Ovary (tissue), 9 donors: Measurements from ENCODE around the gene FAM171A1. TPM values are rescaled to one million over a fixed set of nuclear protein-coding genes. Genes with fewer than 3 reads are reported as not detected.
"Not testable (repeated sequence)": the region's sequence is repeated elsewhere in the genome, so short reads cannot be mapped to it uniquely, and the experiment has no call there.

Experiments
- DNase-seq, 5 donors: peaks; one replicate each; pipeline ENCODE4 v3.0.0-alpha.2; 2019 to 2020
- H3K27ac ChIP-seq, 2 donors: fragments of 200-600 bp; one replicate each; pipeline versions ENCODE4 v1.5.1 to v1.8.0; 2019 to 2022
- H3K27me3 ChIP-seq: fragments of 200-600 bp; one replicate; pipeline ENCODE4 v1.8.0; 2022
- H3K36me3 ChIP-seq: fragments of 200-600 bp; sonication (generic); one replicate; pipeline ENCODE4 v1.5.1; 2019
- H3K4me1 ChIP-seq: one replicate; pipeline ENCODE4 v1.8.1; 2013; ENCODE audit warnings: mild to moderate bottlenecking, moderate library complexity; ENCODE audit not compliant: insufficient read depth
- H3K4me3 ChIP-seq: fragments of 200-600 bp; sonication (generic); one replicate; pipeline ENCODE4 v1.5.1; 2017
- H3K9me3 ChIP-seq, 2 donors: fragments of 200-600 bp in 1 of 2; sonication (generic) in 1 of 2; one replicate each; pipeline versions ENCODE4 v1.5.1 to v1.8.1; 2013 to 2019; ENCODE audit warnings: mild to moderate bottlenecking in 1 of 2, moderate library complexity in 1 of 2
- EP300 ChIP-seq: sonication (generic); formaldehyde crosslinking; IDR thresholded peaks from one replicate; pipeline ENCODE4 v1.6.1; 2017; ENCODE audit warnings: antibody characterized with exemption
- POLR2A ChIP-seq: fragments of 450-650 bp; IDR thresholded peaks from one replicate; pipeline ENCODE4 v1.6.1; 2017; ENCODE audit warnings: antibody characterized with exemption, mild to moderate bottlenecking, moderate library complexity
- WGBS, 3 donors: extraction: QIAGEN DNeasy Blood & Tissue Kit in 1 of 3; methylation state at CpG; one replicate each; pipeline versions ENCODE4 v1.1.5 to v1.1.7; 2013 to 2017; 5-methylcytosine and 5-hydroxymethylcytosine counted together
- intact Hi-C, 4 donors: fragments of 100-400 bp; cut with DNase I; formaldehyde crosslinking; loops; one replicate each; pipeline versions ENCODE4 v1.11.0 to v1.15.1; 2022 to 2023
- polyA plus RNA-seq, 2 donors: library from polyadenylated mRNA; stranded (reverse); fragments of 200-250 nt in 1 of 2; fragments of 350-450 nt in 1 of 2; fragmentation: Illumina TruSeq in 1 of 2; extraction: RNeasy Lipid Tissue Mini Kit (QIAGEN cat#74804) in 1 of 2; gene quantifications; one replicate each; pipeline ENCODE4 v1.2.3, GENCODE V29; 2013 to 2014
- total RNA-seq, 7 donors: library from RNA; depleted of rRNA in 2 of 7; stranded (reverse); fragments of >200 nt in 2 of 7; fragmentation: NEBNext Ultra II Directional in 3 of 7; extraction: Animal tissue kit (Norgen Biotek cat#: 25700) in 3 of 7; gene quantifications; one replicate each; pipeline versions ENCODE4 v1.1.0 to v1.2.4, GENCODE V29; 2016 to 2023
- TF ChIP-seq, protein P1 (sequence below), 3 donors: fragments of 450-650 bp in 2 of 3; fragments of 200-600 bp in 1 of 3; IDR thresholded peaks; one replicate each; pipeline versions ENCODE4 v1.5.1 to v1.8.0; 2016 to 2022; ENCODE audit warnings: antibody characterized with exemption in 3 of 3, mild to moderate bottlenecking in 1 of 3
- donor health status: DM: no; HTN: no; CAD: no; lungs with moderate emphysema.
- donor health status: DM: no; HTN: no; CAD: no.
- donor health status: Bipolar disorder and iron deficiency.
- donor health status: DM: yes; HTN: yes; CAD: no.
- donor health status: DM: no; HTN: no; CAD: no.
- donor health status: DM: yes; HTN: yes; CAD: no.

The FAM171A1 gene
- total and polyA plus RNA-seq, 9 donors, result 9.1 to 29.1 (median 23.7) TPM

DNA sequence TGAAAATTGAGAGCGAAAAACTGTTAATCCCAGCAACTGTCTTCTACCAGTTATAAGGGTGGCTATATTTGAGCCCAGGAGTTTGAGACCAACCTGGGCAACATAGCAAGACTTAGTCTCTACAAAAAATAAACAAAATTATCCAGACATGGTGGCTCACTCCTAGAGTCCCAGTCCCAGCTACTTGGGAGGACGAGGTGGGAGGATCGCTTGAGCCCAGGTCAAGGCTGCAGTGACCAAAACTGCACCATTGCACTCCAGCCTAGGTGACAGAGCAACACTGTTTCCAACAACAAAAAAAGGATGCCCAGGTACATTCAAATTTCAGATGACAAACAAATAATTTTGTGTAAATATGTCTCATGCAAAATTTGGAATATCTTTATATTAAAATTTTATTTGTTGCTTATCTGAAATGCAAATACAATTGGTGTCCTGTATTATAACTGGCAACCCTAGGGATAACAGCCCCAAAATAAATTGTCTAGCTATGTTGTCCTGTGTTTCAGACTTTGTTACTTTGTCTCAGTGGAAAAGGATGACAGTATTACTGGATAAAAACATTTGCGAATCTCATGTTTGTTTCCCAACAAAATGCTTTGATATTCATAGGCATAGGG is 26.7 kb downstream of the FAM171A1 start:
- intact Hi-C loops, result no loop called here
- TF ChIP-seq EP300 (no peak), POLR2A (no peak)
- TF ChIP-seq, protein P1, sequence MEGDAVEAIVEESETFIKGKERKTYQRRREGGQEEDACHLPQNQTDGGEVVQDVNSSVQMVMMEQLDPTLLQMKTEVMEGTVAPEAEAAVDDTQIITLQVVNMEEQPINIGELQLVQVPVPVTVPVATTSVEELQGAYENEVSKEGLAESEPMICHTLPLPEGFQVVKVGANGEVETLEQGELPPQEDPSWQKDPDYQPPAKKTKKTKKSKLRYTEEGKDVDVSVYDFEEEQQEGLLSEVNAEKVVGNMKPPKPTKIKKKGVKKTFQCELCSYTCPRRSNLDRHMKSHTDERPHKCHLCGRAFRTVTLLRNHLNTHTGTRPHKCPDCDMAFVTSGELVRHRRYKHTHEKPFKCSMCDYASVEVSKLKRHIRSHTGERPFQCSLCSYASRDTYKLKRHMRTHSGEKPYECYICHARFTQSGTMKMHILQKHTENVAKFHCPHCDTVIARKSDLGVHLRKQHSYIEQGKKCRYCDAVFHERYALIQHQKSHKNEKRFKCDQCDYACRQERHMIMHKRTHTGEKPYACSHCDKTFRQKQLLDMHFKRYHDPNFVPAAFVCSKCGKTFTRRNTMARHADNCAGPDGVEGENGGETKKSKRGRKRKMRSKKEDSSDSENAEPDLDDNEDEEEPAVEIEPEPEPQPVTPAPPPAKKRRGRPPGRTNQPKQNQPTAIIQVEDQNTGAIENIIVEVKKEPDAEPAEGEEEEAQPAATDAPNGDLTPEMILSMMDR (IDR thresholded peaks at IDR 0.05), result no peak
- Histone ChIP-seq H3K4me1 (peaks cover 8% of the 10 kb centered on the region), H3K27me3 (no peaks in the 10 kb centered on the region), H3K4me3 (no peak overlapping the region), H3K27ac (no peak overlapping the region), H3K36me3 (no peaks in the 10 kb centered on the region), H3K9me3 (no peaks in the 10 kb centered on the region)
- WGBS, 3 donors, result 95 to 97% (median 97%) methylated on average over 4 of the region's 4 CpGs
- no peak for DNase-seq

DNA sequence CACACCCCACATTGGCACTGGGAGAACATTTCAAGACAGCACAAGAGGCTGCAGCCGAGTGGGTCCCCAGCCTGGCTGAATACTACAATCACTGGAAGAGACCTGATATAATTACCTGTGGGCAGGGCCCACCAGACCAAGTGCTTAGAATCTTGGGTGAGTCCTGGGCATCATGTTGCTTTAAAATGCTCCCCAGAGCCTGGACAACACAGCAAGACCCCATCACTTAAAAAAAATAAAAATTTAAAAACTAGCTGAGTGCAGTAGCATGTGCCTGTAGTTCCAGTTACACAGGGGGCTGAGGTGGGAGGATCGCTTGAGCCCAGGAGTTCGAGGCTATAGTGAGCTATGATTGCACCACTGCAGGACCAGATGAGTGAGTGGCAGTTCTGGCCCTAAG is 28.1 kb downstream of the FAM171A1 start:
- Histone ChIP-seq H3K27me3 (no peaks in the 10 kb centered on the region), H3K4me1 (peaks cover 5% of the 10 kb centered on the region), H3K4me3 (no peak overlapping the region), H3K36me3 (no peaks in the 10 kb centered on the region), H3K9me3 (no peaks in the 10 kb centered on the region), H3K27ac (no peak overlapping the region)
- no peak for DNase-seq
- TF ChIP-seq EP300 (no peak), POLR2A (no peak)
- TF ChIP-seq, protein P1 (IDR thresholded peaks at IDR 0.05), result no peak
- intact Hi-C loops, result no loop called here
- 90 to 94% (median 93%) methylated on average over 3 of the region's 3 CpGs for WGBS, 3 donors

DNA sequence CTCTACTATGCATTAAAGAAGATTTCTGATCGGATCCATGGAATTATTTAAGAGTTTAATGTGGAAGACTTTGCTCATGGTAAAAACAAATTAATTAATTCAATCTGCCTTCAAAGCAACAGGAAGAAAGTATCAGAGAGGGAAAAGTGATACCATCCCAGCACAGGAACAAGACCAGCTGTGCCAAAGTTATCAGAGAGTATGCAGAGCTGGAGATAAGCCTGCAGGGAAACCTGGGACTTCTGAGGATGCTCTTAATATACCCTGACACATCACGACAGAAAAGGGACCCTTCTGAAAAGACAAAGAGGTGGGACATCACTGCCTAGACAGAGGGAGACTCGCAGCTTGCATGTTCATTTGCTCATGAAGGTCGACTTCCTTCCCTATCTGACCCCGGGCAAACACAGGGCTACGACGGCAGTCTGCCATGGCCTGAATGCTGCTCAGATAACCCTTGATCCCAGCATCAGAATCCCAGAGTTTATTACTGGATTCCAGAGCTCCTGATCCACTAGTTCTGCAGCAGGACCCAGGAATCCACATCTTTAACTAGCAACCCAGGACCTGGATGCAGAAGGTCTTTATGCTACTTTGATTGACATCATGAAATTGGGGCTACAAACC is 29.5 kb downstream of the FAM171A1 start:
- H3K27me3 ChIP-seq, result no peaks in the 10 kb centered on the region
- H3K9me3 ChIP-seq, result no peaks in the 10 kb centered on the region

DNA sequence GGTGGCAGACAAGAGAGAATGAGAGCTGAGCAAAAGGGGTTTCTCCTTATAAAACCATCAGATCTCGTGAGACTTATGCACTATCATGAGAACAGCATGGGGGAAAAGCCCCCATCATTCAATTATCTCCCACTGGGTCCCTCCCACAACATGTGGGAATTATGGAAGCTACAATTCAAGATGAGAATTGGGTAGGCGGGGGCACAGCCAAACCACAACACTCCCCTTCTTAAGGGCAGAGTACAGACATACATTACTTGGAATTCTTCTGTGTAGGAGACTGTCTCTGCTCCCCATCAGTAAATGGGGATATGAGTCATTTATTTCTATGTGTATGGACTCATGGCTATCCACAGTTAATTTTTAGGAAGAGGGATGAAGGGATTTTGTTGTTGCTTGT is 31.2 kb downstream of the FAM171A1 start:
- H3K9me3 ChIP-seq, result no peaks in the 10 kb centered on the region
- no peak overlapping the region for H3K4me3 ChIP-seq
- WGBS, 3 donors, result 93 to 98% (median 95%) methylated on average over 2 of the region's 2 CpGs
- intact Hi-C loops, result loop anchor here in 1 of 4 donors (5.0 kb wide), 1 partner anchor 38 kb away; no protein-coding TSS in a partner anchor
- H3K4me1 ChIP-seq, result peaks cover 11% of the 10 kb centered on the region
- no peaks in the 10 kb centered on the region for H3K36me3 ChIP-seq
- H3K27ac ChIP-seq, result no peak overlapping the region
- no peaks in the 10 kb centered on the region for H3K27me3 ChIP-seq
- no peak for DNase-seq
- no peak for TF ChIP-seq EP300
- TF ChIP-seq, protein P1 (IDR thresholded peaks at IDR 0.05), result no peak
- no peak for TF ChIP-seq POLR2A

More for the DNA sequence above, 29.5 kb downstream of the FAM171A1 start:
- Histone ChIP-seq H3K4me1 (peaks cover 12% of the 10 kb centered on the region), H3K4me3 (no peak overlapping the region), H3K36me3 (no peaks in the 10 kb centered on the region), H3K27ac (no peak overlapping the region)
- no peak for TF ChIP-seq POLR2A
- TF ChIP-seq, protein P1 (IDR thresholded peaks at IDR 0.05), result no peak
- DNase-seq, result no peak
- intact Hi-C loops, result no loop called here
- 55 to 81% (median 66%) methylated on average over 7 of the region's 7 CpGs for WGBS, 3 donors

DNA sequence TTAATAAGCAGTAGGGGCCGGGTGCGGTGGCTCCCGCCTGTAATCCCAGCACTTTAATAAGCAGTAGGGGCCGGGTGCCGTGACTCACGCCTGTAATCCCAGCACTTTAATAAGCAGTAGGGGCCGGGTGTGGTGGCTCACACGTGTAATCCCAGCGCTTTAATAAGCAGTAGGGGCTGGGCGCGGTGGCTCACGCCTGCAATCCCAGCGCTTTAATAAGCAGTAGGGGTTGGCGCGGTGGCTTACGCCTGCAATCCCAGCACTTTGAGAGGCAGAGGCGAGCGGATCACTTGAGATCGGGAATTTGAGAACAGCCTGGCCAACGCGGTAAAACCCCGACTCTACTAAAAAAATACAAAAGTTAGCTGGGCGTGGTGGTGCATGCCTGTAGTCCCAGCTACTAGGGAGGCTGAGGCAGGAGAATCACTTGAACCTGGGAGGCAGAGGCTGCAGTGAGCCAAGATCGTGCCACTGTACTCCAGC is 33.6 kb downstream of the FAM171A1 start:
- WGBS, 3 donors, result 78 to 87% (median 85%) methylated on average over 24 of the region's 24 CpGs
- H3K4me3 ChIP-seq, H3K27ac ChIP-seq, H3K9me3 ChIP-seq, H3K36me3 ChIP-seq, H3K27me3 ChIP-seq, DNase-seq: not testable (repeated sequence)
- peaks cover 12% of the 10 kb centered on the region for H3K4me1 ChIP-seq
- intact Hi-C loops, result loop anchor here in 1 of 4 donors (5.0 kb wide), 1 partner anchor 35 kb away; no protein-coding TSS in a partner anchor
